Activated B cell treated with CpG ODN at 0.5 μM for 24 hours (primary cell): ENCODE results near the gene FAM227A. TPM values are rescaled to one million over a fixed set of nuclear protein-coding genes. Genes with fewer than 3 reads are reported as not detected.

ENCODE experiments used
- ATAC-seq: fragments of 200-7000 bp; cut with Tn5 transposase; one replicate; pipeline ENCODE4 v1.10.0; 2021; ENCODE audit warnings: low read depth, mild to moderate bottlenecking, moderate library complexity
- CTCF ChIA-PET: fragments of 350-600 bp; sonication (Branson Sonifier 250); formaldehyde crosslinking; loops from one replicate; lab custom pipeline; 2021; ENCODE audit warnings: antibody characterized with exemption; lab: Charles Lee
- POLR2A ChIA-PET: fragments of 350-600 bp; sonication (Branson Sonifier 250); formaldehyde crosslinking; loops from one replicate; lab custom pipeline; 2021; ENCODE audit warnings: antibody characterized with exemption; lab: Charles Lee
- DNase-seq: peaks from one replicate; pipeline ENCODE4 v3.0.0; 2022
- H3K27ac Mint-ChIP-seq: one replicate; pipeline ENCODE4 v1.8.0; 2020; ENCODE audit warnings: mixed read lengths
- H3K27me3 Mint-ChIP-seq: one replicate; pipeline ENCODE4 v1.8.0; 2021; ENCODE audit warnings: mixed read lengths
- H3K36me3 Mint-ChIP-seq: one replicate; pipeline ENCODE4 v1.8.0; 2021; ENCODE audit warnings: low read depth, mixed read lengths
- H3K4me1 Mint-ChIP-seq: one replicate; pipeline ENCODE4 v1.8.0; 2021; ENCODE audit warnings: mixed read lengths
- H3K4me3 Mint-ChIP-seq: one replicate; pipeline ENCODE4 v1.8.0; 2020; ENCODE audit warnings: mild to moderate bottlenecking, mixed read lengths
- H3K9me3 Mint-ChIP-seq: one replicate; pipeline ENCODE4 v1.8.0; 2020; ENCODE audit warnings: mixed read lengths
- CTCF ChIP-seq: fragments of 200-600 bp; IDR thresholded peaks from one replicate; pipeline ENCODE4 v1.8.0; 2022; ENCODE audit warnings: antibody characterized with exemption, mild to moderate bottlenecking
- intact Hi-C: fragments of 100-400 bp; cut with micrococcal nuclease; formaldehyde crosslinking; loops from one replicate; pipeline ENCODE4 v1.15.1; 2024
- total RNA-seq: library from RNA; stranded (reverse); gene quantifications from 2 replicates; pipeline ENCODE4 v1.2.3, GENCODE V29; 2022

The FAM227A gene
- total RNA-seq, 1 donor from 2014 or later, result 0.20 TPM

DNA sequence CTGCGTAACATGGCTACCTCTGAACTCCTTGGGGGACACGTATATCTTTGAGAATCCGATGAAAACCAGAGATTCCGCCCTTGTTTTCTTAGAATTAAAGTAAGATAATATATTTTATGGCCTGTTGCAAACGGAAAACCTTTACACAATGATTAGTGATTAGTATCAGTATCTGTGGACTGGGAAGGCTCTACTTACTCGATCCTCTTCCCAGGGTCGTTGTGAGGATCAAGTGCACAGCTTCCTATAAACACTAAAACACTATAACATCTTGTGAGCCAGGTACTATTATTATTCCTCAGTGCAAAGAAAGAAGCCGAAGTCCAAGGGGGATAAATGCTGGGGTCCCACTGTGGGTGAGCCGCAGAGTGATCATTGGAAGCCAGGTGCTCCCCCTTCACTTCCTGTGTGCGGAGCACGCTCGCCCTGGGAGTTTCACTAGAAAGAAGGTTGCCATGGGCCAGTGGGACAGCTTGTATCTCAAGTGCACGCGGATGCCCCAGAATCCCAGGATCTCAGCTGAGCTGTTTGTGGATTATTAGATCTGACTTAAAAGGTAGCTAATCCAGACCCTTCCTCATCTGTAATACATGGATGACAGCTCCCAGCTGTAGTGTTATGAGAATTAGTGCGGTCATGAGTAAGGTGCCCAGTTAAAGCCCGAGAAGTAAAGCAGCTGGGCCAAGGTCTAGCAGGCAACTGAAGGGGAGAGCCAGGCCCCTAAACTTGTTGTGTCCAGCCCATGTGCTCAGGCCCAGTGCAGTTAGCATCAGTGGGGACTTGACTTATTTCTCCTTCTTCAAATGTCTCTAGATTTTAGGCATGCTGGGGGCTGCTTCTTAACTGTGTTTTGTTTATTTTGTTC, 1.1 kb upstream of the FAM227A start:
- ChIA-PET CTCF (interaction anchor here (1.0 to 3.1 kb wide), 2 partner anchors 24 to 605 kb away, joined by 3 to 11 read pairs; partner anchors contain the start of gene TOMM22), POLR2A (interaction anchor here (0.6 to 1.5 kb wide), 5 partner anchors 24 to 177 kb away, joined by 3 to 12 read pairs (median 4); partner anchors contain the start of gene TOMM22)
- Mint-ChIP-seq H3K27ac (peak overlapping the region; percentile 99), H3K9me3 (no peaks in the 10 kb centered on the region), H3K36me3 (peaks cover 6% of the 10 kb centered on the region), H3K4me3 (peak overlapping the region; percentile 94), H3K4me1 (peaks cover 10% of the 10 kb centered on the region), H3K27me3 (no peaks in the 10 kb centered on the region)
- intact Hi-C loops, result loop anchor here (2.0 to 5.0 kb wide), 2 partner anchors 44 to 85 kb away; partner anchors contain the start of genes DMC1 and JOSD1
- DNase-seq, result peak; percentile 19
- no peak for TF ChIP-seq CTCF
- peak; percentile 29 for ATAC-seq

DNA sequence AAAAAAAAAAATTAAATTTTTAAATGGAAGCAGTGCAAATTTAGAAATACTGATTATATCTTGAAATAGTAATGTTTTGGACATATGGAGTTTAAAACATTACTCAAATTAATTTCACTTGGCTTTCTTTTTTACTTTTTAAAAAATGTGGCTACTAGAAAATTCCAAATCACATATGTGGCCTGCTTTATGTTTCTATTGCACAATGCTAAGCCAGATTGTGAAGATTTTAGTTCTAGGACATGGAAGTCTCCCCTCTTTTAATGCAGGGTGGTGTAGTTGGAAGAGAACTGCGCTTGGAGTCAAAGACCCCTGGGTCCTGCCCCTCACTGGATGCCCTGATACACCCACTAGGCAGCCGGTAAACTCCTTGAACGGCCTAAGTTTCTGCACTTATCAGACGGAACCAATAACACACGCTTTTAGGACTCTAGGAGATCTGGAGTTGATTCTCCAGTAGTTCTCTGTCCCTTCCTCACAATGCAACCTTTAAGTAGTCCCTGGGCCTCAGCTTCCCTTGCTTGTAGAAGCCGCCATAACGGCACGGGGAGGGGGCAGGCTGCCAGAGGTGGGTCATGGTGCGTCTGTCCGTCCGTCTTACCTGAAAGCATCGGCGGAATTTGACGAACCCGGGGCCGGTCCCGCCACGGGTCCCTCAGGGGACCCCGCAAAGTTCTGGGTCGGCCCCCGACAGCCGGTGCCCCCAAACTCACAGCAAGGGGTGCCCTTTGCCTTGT, 505 bp downstream of the FAM227A start:
- intact Hi-C loops, result loop anchor here (1.0 to 5.0 kb wide), 5 partner anchors 26 to 603 kb away; partner anchors contain the start of genes DDX17, DMC1, JOSD1 and TOMM22
- Mint-ChIP-seq H3K27me3 (no peaks in the 10 kb centered on the region), H3K4me1 (peaks cover 10% of the 10 kb centered on the region), H3K36me3 (peaks cover 6% of the 10 kb centered on the region), H3K9me3 (no peaks in the 10 kb centered on the region), H3K4me3 (peak overlapping the region; percentile 94), H3K27ac (peak overlapping the region; percentile 99)
- ChIA-PET POLR2A (interaction anchor here (1.5 kb wide), 1 partner anchor 26 kb away, joined by 8 read pairs; the partner anchor contains the start of gene TOMM22), CTCF (no interaction called here)
- DNase-seq (no peak), ATAC-seq (no peak)
- TF ChIP-seq CTCF, result no peak

- POLR2A ChIA-PET, result no interaction called here
- Mint-ChIP-seq H3K4me1 (peaks cover 10% of the 10 kb centered on the region), H3K27me3 (no peaks in the 10 kb centered on the region), H3K27ac (no peak overlapping the region), H3K9me3 (no peaks in the 10 kb centered on the region), H3K4me3 (no peak overlapping the region), H3K36me3 (peaks cover 5% of the 10 kb centered on the region)
- intact Hi-C loops, result no loop called here
- no peak for TF ChIP-seq CTCF
- CTCF ChIA-PET, result no interaction called here
- ATAC-seq (no peak), DNase-seq (no peak)
Observed at GRCh38 chr22:38653741-38654140, 2.5 kb downstream of the FAM227A start.

- POLR2A ChIA-PET, result interaction anchor here (0.7 kb wide), 1 partner anchor 29 kb away, joined by 5 read pairs; the partner anchor contains the start of gene TOMM22
- no peak for ATAC-seq
Observed at GRCh38 chr22:38652859-38653258, 3.3 kb downstream of the FAM227A start.

More at GRCh38 chr22:38652859-38653258, 3.3 kb downstream of the FAM227A start:
- CTCF ChIA-PET, result no interaction called here
- no peaks in the 10 kb centered on the region for H3K27me3 Mint-ChIP-seq
- H3K27ac Mint-ChIP-seq, result no peak overlapping the region
- H3K36me3 Mint-ChIP-seq, result peaks cover 5% of the 10 kb centered on the region
- DNase-seq, result no peak
- intact Hi-C loops, result no loop called here
- no peak overlapping the region for H3K4me3 Mint-ChIP-seq
- TF ChIP-seq CTCF, result no peak
- no peaks in the 10 kb centered on the region for H3K9me3 Mint-ChIP-seq
- peaks cover 10% of the 10 kb centered on the region for H3K4me1 Mint-ChIP-seq
